Trophoblast cell (in vitro differentiated cells and primary cell): ENCODE measurements around the gene MMP14.

Experiments
- DNase-seq, 2 donors: peaks; one replicate each; pipeline ENCODE4 v3.0.0-alpha.2; 2016
- H2AFZ ChIP-seq: 2 replicates; pipeline ENCODE4 v1.6.1; 2013; ENCODE audit warnings: low read length, moderate library complexity, mild to moderate bottlenecking; ENCODE audit not compliant: insufficient read depth, poor library complexity
- H2AK5ac ChIP-seq: 2 replicates; pipeline ENCODE4 v1.6.1; 2013; ENCODE audit warnings: mild to moderate bottlenecking, low read length
- H2BK120ac ChIP-seq: 2 replicates; pipeline ENCODE4 v1.6.1; 2013; ENCODE audit warnings: low read length, mild to moderate bottlenecking, moderate library complexity; ENCODE audit not compliant: insufficient read depth, poor library complexity
- H2BK12ac ChIP-seq: 2 replicates; pipeline ENCODE4 v1.6.1; 2013; ENCODE audit warnings: mild to moderate bottlenecking, low read length, moderate library complexity
- H2BK5ac ChIP-seq: 2 replicates; pipeline ENCODE4 v1.6.1; 2013; ENCODE audit warnings: low read length, low read depth, moderate library complexity, mild to moderate bottlenecking; ENCODE audit not compliant: poor library complexity
- H3K14ac ChIP-seq: 2 replicates; pipeline ENCODE4 v1.6.1; 2013; ENCODE audit warnings: mild to moderate bottlenecking, low read length
- H3K18ac ChIP-seq: 2 replicates; pipeline ENCODE4 v1.6.1; 2013; ENCODE audit warnings: mild to moderate bottlenecking, low read length
- H3K23ac ChIP-seq: 2 replicates; pipeline ENCODE4 v1.6.1; 2013; ENCODE audit warnings: low read length
- H3K27ac ChIP-seq: 2 replicates; pipeline ENCODE4 v1.5.1; 2013; ENCODE audit warnings: low read depth, mild to moderate bottlenecking, inconsistent platforms, low read length, moderate library complexity
- H3K27me3 ChIP-seq: 2 replicates; pipeline ENCODE4 v1.6.1; 2013; ENCODE audit warnings: inconsistent platforms, mild to moderate bottlenecking, low read length, moderate library complexity; ENCODE audit not compliant: insufficient read depth
- H3K36me3 ChIP-seq, 2 experiments: 1 replicate in 1 of 2; 2 replicates in 1 of 2; pipeline ENCODE4 v1.6.1; 2013; ENCODE audit warnings: low read length in 2 of 2, mild to moderate bottlenecking in 2 of 2, moderate library complexity in 1 of 2; ENCODE audit not compliant: insufficient read depth in 2 of 2, control insufficient read depth in 1 of 2
- H3K4ac ChIP-seq: 2 replicates; pipeline ENCODE4 v1.6.1; 2013; ENCODE audit warnings: low read depth, mild to moderate bottlenecking, low read length, moderate library complexity
- H3K4me1 ChIP-seq, 2 experiments: 1 replicate in 1 of 2; 2 replicates in 1 of 2; pipeline ENCODE4 v1.6.1; 2013; ENCODE audit warnings: low read length in 2 of 2, mild to moderate bottlenecking in 2 of 2, moderate library complexity in 1 of 2; ENCODE audit not compliant: insufficient read depth in 2 of 2, control insufficient read depth in 1 of 2
- H3K4me2 ChIP-seq: 2 replicates; pipeline ENCODE4 v1.6.1; 2013; ENCODE audit warnings: inconsistent platforms, mild to moderate bottlenecking, low read length, moderate library complexity
- H3K4me3 ChIP-seq: 2 replicates; pipeline ENCODE4 v1.5.1; 2013; ENCODE audit warnings: mild to moderate bottlenecking, low read depth, low read length, inconsistent platforms
- H3K79me1 ChIP-seq: one replicate; pipeline ENCODE4 v1.6.1; 2013; ENCODE audit warnings: low read length
- H3K79me2 ChIP-seq: 2 replicates; pipeline ENCODE4 v1.6.1; 2013; ENCODE audit warnings: low read length, mild to moderate bottlenecking; ENCODE audit not compliant: control insufficient read depth, insufficient read depth, poor library complexity
- H3K9ac ChIP-seq: 2 replicates; pipeline ENCODE4 v1.6.1; 2013; ENCODE audit warnings: mild to moderate bottlenecking, low read length
- H3K9me3 ChIP-seq: 2 replicates; pipeline ENCODE4 v1.6.1; 2013; ENCODE audit warnings: low read depth, mild to moderate bottlenecking, control low read depth, inconsistent platforms, low read length; ENCODE audit not compliant: insufficient read depth
- H4K12ac ChIP-seq: 2 replicates; pipeline ENCODE4 v1.6.1; 2013; ENCODE audit warnings: low read depth, mild to moderate bottlenecking, low read length, moderate library complexity
- H4K8ac ChIP-seq: 2 replicates; pipeline ENCODE4 v1.6.1; 2013; ENCODE audit warnings: low read depth, mild to moderate bottlenecking, low read length, moderate library complexity
- H4K91ac ChIP-seq: one replicate; pipeline ENCODE4 v1.6.1; 2013; ENCODE audit warnings: low read depth, mild to moderate bottlenecking, low read length, moderate library complexity
- WGBS: extraction: QIAGEN DNeasy Blood & Tissue Kit; methylation state at CpG from one replicate; pipeline ENCODE4 v1.1.7; 2013; ENCODE audit warnings: missing lambda C conversion rate; ENCODE audit not compliant: insufficient read length, insufficient coverage; ENCODE audit errors: extremely low coverage; 5-methylcytosine and 5-hydroxymethylcytosine counted together

Gene MMP14

DNA sequence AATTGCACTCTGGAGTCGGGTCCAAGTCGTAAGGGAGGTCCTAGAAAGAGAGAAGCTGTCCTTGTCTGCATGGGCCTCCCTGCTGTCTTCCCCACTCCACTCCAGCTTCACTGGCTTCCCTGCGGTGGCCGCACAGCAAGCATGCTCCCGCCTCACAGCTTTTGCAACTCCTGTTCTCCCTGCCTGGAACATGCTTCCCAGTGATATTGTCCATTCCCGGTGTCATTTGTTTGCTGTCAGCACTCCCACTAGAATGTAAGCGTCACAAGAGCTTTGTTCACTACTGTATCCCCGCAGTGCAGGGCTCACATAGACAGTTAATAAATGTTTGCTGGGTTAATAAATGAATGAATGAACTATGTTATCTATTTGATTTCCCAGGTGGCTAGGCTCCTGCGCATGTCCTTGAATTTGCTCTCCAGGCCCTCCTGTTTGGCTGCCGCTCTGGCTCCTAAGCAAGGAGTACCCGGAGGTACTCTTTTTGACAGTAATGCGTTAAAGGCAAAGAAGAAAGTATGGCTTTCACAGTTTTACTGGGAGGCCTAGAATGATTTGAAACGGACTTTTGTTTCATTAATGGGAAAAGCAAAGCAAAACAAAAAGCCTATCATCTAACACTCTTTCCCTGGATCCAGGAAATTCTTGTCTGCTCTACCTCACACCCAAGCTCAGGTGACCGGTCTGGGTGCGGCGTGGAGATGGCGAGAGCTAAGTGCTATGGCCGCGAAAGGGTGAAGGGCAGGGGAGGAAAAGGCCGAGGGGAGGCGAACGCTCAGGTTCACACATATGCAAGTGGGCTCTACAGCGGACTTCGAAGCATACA, 15.0 kb upstream of the MMP14 start:
- Histone ChIP-seq H3K36me3 (no peaks in the 10 kb centered on the region), H2BK120ac (peak overlapping the region; percentile 100), H4K12ac (peak overlapping the region; percentile 36), H3K9ac (peak overlapping the region; percentile 45), H3K27me3 (no peaks in the 10 kb centered on the region), H3K23ac (no peak overlapping the region), H3K14ac (peak overlapping the region; percentile 90), H3K79me1 (peaks cover 45% of the 10 kb centered on the region), H2AK5ac (peak overlapping the region; percentile 50), H3K18ac (peak overlapping the region; percentile 78), H2AFZ (peak overlapping the region; percentile 7), H3K9me3 (no peaks in the 10 kb centered on the region), H3K4ac (peak overlapping the region; percentile 46), H4K91ac (peak overlapping the region; percentile 100), H3K4me1 (peaks cover 33 to 39% of the 10 kb centered on the region in 2 experiments), H3K79me2 (peaks cover 11% of the 10 kb centered on the region), H4K8ac (peak overlapping the region; percentile 83), H3K4me2 (peak overlapping the region; percentile 80), H2BK5ac (peak overlapping the region; percentile 99), H3K4me3 (no peak overlapping the region), H2BK12ac (peak overlapping the region; percentile 62), H3K27ac (peak overlapping the region; percentile 98)
- no CpG with 5 or more reads among the region's 24 CpGs for WGBS
- DNase-seq: peak in 1 of 2 donors; percentile 33

DNA sequence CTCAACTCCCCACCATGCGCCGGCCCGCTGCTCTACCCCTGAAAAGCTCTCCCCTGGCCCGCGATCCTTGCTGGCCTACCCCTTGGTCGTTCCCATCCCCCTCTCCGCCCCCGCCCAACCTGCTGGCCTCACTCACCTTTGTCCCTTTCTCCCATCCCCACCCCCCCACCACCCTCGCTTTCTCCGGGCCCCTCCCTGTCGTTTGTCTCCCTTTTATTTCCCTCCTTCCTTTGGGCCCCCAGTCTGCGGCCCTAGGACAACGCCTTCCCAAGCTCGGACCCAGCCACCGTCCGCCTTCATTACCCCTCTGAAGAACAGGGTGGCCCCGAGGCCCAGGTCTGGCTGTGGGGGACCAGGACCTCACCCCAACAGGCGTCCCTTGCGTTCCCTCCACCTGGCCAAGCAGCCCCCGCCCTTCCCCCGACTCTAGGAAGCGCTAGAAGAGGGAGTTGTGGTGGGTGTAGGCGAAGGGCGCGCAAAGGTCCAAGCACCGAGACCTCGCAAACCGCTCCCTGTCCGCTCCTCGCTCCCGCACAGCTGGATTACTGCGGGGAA, 14.3 kb upstream of the MMP14 start:
- H3K9me3 ChIP-seq: no peaks in the 10 kb centered on the region
- H3K14ac ChIP-seq: peak overlapping the region; percentile 100
- peak overlapping the region; percentile 99 for H3K18ac ChIP-seq
- H3K27ac ChIP-seq: peak overlapping the region; percentile 98
- H4K12ac ChIP-seq: peak overlapping the region; percentile 95
- peak overlapping the region; percentile 82 for H3K9ac ChIP-seq
- H2BK5ac ChIP-seq: peak overlapping the region; percentile 99
- H3K4me3 ChIP-seq: peak overlapping the region; percentile 65
- H3K4ac ChIP-seq: peak overlapping the region; percentile 99
- H3K27me3 ChIP-seq: no peaks in the 10 kb centered on the region
- peak overlapping the region; percentile 24 for H3K23ac ChIP-seq
- H2AK5ac ChIP-seq: peak overlapping the region; percentile 97
- peaks cover 11% of the 10 kb centered on the region for H3K79me2 ChIP-seq
- H2AFZ ChIP-seq: peak overlapping the region; percentile 68
- H2BK12ac ChIP-seq: peak overlapping the region; percentile 83
- peaks cover 46% of the 10 kb centered on the region for H3K79me1 ChIP-seq
- DNase-seq: no peak
- peak overlapping the region; percentile 100 for H2BK120ac ChIP-seq
- H4K8ac ChIP-seq: peak overlapping the region; percentile 83
- H4K91ac ChIP-seq: peak overlapping the region; percentile 100
- no peaks in the 10 kb centered on the region for H3K36me3 ChIP-seq
- WGBS: no CpG with 5 or more reads among the region's 32 CpGs
- peaks cover 33 to 39% of the 10 kb centered on the region in 2 experiments for H3K4me1 ChIP-seq
- peak overlapping the region; percentile 80 for H3K4me2 ChIP-seq

DNA sequence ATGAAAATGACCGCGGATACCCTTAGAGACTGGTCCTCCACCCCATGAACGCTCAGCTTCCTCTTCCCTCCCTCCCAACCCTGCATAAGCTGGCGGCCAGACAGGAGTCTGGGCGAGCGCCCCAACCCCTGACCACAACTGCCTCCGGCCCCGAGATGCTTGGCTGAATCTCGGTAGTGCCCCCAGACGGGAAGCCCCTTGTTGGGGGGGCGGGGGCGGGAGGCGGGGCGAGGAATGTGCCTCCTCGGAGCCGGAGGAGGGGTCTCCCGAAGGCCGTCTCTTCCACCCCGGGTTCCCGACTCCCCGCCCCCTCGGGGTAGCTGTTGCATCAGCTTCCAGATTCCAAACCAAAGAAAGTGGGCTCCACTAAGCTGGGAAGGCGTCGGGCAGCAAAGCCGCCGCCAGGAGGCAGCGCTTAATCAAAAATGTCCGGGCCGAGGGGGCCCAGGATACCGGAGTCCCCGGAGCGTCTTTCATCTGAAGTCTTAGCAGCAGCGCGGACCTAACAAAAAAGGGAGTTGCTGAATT, 13.8 kb upstream of the MMP14 start:
- peak overlapping the region; percentile 100 for H2BK120ac ChIP-seq
- peak overlapping the region; percentile 99 for H3K4ac ChIP-seq
- peak overlapping the region; percentile 83 for H2BK12ac ChIP-seq
- peak overlapping the region; percentile 100 for H4K91ac ChIP-seq
- H3K14ac ChIP-seq: peak overlapping the region; percentile 100
- peak overlapping the region; percentile 83 for H4K8ac ChIP-seq
- no CpG with 5 or more reads among the region's 34 CpGs for WGBS
- peak overlapping the region; percentile 65 for H3K4me3 ChIP-seq
- H3K79me1 ChIP-seq: peaks cover 45% of the 10 kb centered on the region
- H2AK5ac ChIP-seq: peak overlapping the region; percentile 97
- peak overlapping the region; percentile 68 for H2AFZ ChIP-seq
- H3K9me3 ChIP-seq: no peaks in the 10 kb centered on the region
- H3K18ac ChIP-seq: peak overlapping the region; percentile 99
- H3K27me3 ChIP-seq: no peaks in the 10 kb centered on the region
- peak overlapping the region; percentile 82 for H3K9ac ChIP-seq
- peak overlapping the region; percentile 95 for H4K12ac ChIP-seq
- peak overlapping the region; percentile 99 for H2BK5ac ChIP-seq
- H3K36me3 ChIP-seq: no peaks in the 10 kb centered on the region
- peaks cover 33 to 39% of the 10 kb centered on the region in 2 experiments for H3K4me1 ChIP-seq
- H3K79me2 ChIP-seq: peaks cover 11% of the 10 kb centered on the region
- peak overlapping the region; percentile 80 for H3K4me2 ChIP-seq
- DNase-seq: peak; percentile 68 to 70
- H3K23ac ChIP-seq: peak overlapping the region; percentile 24
- H3K27ac ChIP-seq: peak overlapping the region; percentile 98

DNA sequence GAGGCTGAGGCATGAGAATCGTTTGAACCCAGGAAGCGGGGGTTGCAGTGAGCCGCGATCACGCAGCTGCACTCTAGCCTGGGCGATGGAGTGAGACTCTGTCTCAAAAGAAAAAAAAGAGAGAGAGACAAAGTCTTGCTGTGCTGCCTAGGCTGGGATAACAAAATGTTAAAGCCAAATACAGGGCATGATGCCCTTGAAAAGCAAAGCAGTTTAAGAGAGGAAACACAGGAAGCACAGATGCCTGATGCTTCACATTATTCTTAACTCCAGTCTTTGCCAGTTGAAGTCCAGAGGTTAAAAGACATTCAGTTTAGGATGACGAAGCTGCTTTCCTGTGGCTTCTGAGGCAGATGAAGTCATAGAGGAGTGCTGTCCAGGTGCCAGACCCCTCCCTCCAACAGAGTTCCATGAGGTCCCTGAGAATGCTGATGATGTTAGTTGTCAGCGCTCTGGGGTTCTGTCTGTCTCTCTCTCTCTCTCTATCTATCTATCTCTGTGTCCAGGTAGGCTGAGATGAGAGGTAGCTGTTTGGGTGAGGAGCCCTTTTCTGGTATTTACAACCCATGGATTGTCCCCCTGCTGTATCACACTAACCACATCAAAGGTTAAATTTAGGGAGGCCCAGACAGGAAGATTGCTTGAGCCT, 11.6 kb upstream of the MMP14 start:
- peak overlapping the region; percentile 6 for H3K4ac ChIP-seq

More for the DNA sequence above, 11.6 kb upstream of the MMP14 start:
- Histone ChIP-seq H3K23ac (no peak overlapping the region), H3K9ac (no peak overlapping the region), H3K79me1 (peaks cover 34% of the 10 kb centered on the region), H2AK5ac (no peak overlapping the region), H4K91ac (peak overlapping the region; percentile 59), H4K8ac (peak overlapping the region; percentile 36), H2BK120ac (peak overlapping the region; percentile 80), H3K79me2 (peaks cover 12% of the 10 kb centered on the region), H2AFZ (no peak overlapping the region), H3K4me2 (peak overlapping the region; percentile 17), H4K12ac (no peak overlapping the region), H2BK5ac (peak overlapping the region; percentile 64), H3K27ac (peak overlapping the region; percentile 77), H3K4me1 (peaks cover 18 to 22% of the 10 kb centered on the region in 2 experiments), H3K9me3 (no peaks in the 10 kb centered on the region), H2BK12ac (peak overlapping the region; percentile 11), H3K4me3 (no peak overlapping the region), H3K18ac (no peak overlapping the region), H3K36me3 (no peaks in the 10 kb centered on the region), H3K27me3 (no peaks in the 10 kb centered on the region), H3K14ac (no peak overlapping the region)
- WGBS: no CpG with 5 or more reads among the region's 8 CpGs
- DNase-seq: no peak
